ENCODE data around the gene CCDC70. TPM values are rescaled to one million over a fixed set of nuclear protein-coding genes. Genes with fewer than 3 reads are reported as not detected.
A peak's percentile ranks its signal among the peaks of the same experiment; 100 is the strongest.
"Not testable (repeated sequence)": the region's sequence is repeated elsewhere in the genome, so short reads cannot be mapped to it uniquely, and the experiment has no call there.

The CCDC70 gene
- total and polyA plus RNA-seq, 4 donors, result not detected

DNA sequence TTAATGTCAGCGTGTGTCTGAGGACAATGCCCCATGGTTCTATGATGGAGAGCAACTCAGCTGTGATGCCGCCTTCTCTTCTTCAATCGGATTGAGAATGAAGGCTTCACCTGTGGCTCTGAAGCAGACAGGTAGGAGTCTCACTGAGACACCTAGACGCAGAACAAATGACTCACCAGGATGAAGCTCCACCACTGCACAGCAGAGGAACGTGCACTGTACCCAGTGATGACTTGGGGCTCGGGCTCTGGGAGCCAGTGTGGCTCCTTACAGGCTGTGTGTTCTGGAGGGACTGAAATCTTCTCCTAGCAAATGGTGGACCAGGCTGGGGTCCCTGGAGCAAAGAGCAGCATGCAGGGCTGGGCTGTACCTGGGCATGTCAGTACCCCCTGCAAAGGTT lies 44.0 kb downstream of the CCDC70 start:
- TF ChIP-seq, protein P1, sequence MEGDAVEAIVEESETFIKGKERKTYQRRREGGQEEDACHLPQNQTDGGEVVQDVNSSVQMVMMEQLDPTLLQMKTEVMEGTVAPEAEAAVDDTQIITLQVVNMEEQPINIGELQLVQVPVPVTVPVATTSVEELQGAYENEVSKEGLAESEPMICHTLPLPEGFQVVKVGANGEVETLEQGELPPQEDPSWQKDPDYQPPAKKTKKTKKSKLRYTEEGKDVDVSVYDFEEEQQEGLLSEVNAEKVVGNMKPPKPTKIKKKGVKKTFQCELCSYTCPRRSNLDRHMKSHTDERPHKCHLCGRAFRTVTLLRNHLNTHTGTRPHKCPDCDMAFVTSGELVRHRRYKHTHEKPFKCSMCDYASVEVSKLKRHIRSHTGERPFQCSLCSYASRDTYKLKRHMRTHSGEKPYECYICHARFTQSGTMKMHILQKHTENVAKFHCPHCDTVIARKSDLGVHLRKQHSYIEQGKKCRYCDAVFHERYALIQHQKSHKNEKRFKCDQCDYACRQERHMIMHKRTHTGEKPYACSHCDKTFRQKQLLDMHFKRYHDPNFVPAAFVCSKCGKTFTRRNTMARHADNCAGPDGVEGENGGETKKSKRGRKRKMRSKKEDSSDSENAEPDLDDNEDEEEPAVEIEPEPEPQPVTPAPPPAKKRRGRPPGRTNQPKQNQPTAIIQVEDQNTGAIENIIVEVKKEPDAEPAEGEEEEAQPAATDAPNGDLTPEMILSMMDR (IDR thresholded peaks at IDR 0.05; ENCODE audit: control extremely low read depth, extremely low read depth), result no peak
- H3K27ac ChIP-seq (ENCODE audit: low read depth in 1 of 2, low read length in 1 of 2), result no peak overlapping the region

DNA sequence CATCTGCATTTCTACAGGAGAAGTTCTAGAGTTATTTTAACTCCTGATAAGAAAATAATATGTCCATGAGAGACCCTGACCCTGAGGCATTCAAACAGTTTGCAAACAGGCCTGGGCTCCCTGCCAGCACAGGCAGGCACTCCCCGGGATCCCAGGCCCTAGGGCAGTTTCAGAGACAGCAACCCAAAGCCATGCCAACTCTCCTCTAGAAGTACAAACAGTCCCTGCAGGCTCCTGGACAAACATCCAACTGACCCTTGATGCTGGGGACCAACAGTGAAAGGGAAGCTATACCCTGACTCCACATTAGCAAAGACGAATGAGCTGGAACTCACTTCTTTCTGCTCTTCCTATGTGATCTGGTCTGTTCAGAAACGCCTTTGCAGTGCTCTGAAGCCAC lies 44.8 kb downstream of the CCDC70 start:
- 53% methylated on average over 3 of the region's 3 CpGs for WGBS, 2 donors
- no peak overlapping the region for H3K4me3 ChIP-seq
- H3K4me1 ChIP-seq (ENCODE audit: control insufficient read depth in 5 of 5, insufficient read depth in 5 of 5, low read length in 5 of 5), result peaks cover 0 to 6% (median 0%) of the 10 kb centered on the region in 5 donors
- no peak overlapping the region for H3K27ac ChIP-seq (ENCODE audit: low read depth in 1 of 2, low read length in 1 of 2)
- no peak overlapping the region for H3K9ac ChIP-seq (ENCODE audit: insufficient read depth in 1 of 2, low read length in 2 of 2)
- H3K36me3 ChIP-seq (ENCODE audit: control insufficient read depth in 4 of 4, insufficient read depth in 4 of 4, low read length in 4 of 4), result no peaks in the 10 kb centered on the region
- H3K27me3 ChIP-seq (ENCODE audit: control insufficient read depth in 3 of 3, insufficient read depth in 3 of 3, low read length in 2 of 3), result no peaks in the 10 kb centered on the region
- no peaks in the 10 kb centered on the region for H3K9me3 ChIP-seq (ENCODE audit: control insufficient read depth in 4 of 4, insufficient read depth in 3 of 4, low read length in 3 of 4)
- ATAC-seq (ENCODE audit: insufficient read depth, low FRiP score), result no peak
- TF ChIP-seq, protein P1 (IDR thresholded peaks at IDR 0.05; ENCODE audit: control extremely low read depth, extremely low read depth), result no peak
- DNase-seq, result peak in 1 of 3 donors; percentile 21

More for the DNA sequence above, 44.0 kb downstream of the CCDC70 start:
- Histone ChIP-seq H3K4me3 (no peak overlapping the region), H3K4me1 (ENCODE audit: control insufficient read depth in 5 of 5, insufficient read depth in 5 of 5, low read length in 5 of 5) (peaks cover 0 to 6% (median 0%) of the 10 kb centered on the region in 5 donors), H3K9me3 (ENCODE audit: control insufficient read depth in 4 of 4, insufficient read depth in 3 of 4, low read length in 3 of 4) (no peaks in the 10 kb centered on the region), H3K27me3 (ENCODE audit: control insufficient read depth in 3 of 3, insufficient read depth in 3 of 3, low read length in 2 of 3) (no peaks in the 10 kb centered on the region), H3K36me3 (ENCODE audit: control insufficient read depth in 4 of 4, insufficient read depth in 4 of 4, low read length in 4 of 4) (no peaks in the 10 kb centered on the region), H3K9ac (ENCODE audit: insufficient read depth in 1 of 2, low read length in 2 of 2) (no peak overlapping the region)
- DNase-seq, result no peak
- no peak for ATAC-seq (ENCODE audit: insufficient read depth, low FRiP score)
- 76 to 95% methylated on average over 6 of the region's 6 CpGs for WGBS, 2 donors

DNA sequence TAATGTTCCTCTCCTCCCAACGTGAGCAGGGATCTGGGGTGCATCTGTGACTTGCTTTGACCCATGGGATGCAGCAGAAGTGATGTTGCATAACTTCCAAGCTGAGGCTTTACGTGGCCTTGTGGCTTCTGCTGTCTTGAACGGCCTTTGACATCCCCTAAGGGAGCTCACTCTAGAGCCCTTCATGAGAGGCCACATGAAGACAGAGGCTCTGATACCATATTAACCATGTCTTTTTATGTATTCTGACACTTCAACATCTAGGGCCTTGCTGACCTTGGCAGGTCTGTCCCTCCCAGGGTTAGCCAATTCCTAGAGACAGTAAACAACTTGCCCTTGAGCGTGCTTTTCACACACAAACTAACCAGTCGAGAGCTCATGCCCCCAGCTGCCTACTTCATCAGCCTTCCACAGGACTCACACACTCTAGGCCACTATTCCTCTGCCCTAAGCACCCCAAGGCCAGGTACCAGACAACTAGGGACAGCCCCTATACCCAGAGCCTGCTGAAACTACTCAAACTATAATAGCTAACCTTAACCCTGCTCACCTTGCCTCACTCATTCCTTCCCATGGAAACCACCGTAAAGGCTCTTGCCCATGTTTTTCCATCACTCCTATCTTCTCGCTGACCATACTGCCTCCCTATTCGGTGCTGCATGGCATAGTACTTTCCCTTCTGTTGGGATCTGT lies 45.4 kb downstream of the CCDC70 start:
- H3K36me3 ChIP-seq (ENCODE audit: control insufficient read depth in 4 of 4, insufficient read depth in 4 of 4, low read length in 4 of 4), result no peaks in the 10 kb centered on the region
- DNase-seq (no peak), ATAC-seq (ENCODE audit: insufficient read depth, low FRiP score) (no peak)
- TF ChIP-seq, protein P1 (IDR thresholded peaks at IDR 0.05; ENCODE audit: control extremely low read depth, extremely low read depth), result no peak
- H3K4me3 ChIP-seq, result no peak overlapping the region
- no peaks in the 10 kb centered on the region for H3K9me3 ChIP-seq (ENCODE audit: control insufficient read depth in 4 of 4, insufficient read depth in 3 of 4, low read length in 3 of 4)
- no peak overlapping the region for H3K9ac ChIP-seq (ENCODE audit: insufficient read depth in 1 of 2, low read length in 2 of 2)
- H3K27ac ChIP-seq (ENCODE audit: low read depth in 1 of 2, low read length in 1 of 2), result no peak overlapping the region
- WGBS, 2 donors, result 62 to 69% methylated on average over 8 of the region's 8 CpGs
- H3K4me1 ChIP-seq (ENCODE audit: control insufficient read depth in 5 of 5, insufficient read depth in 5 of 5, low read length in 5 of 5), result peaks cover 0 to 6% (median 0%) of the 10 kb centered on the region in 5 donors
- H3K27me3 ChIP-seq (ENCODE audit: control insufficient read depth in 3 of 3, insufficient read depth in 3 of 3, low read length in 2 of 3), result no peaks in the 10 kb centered on the region

DNA sequence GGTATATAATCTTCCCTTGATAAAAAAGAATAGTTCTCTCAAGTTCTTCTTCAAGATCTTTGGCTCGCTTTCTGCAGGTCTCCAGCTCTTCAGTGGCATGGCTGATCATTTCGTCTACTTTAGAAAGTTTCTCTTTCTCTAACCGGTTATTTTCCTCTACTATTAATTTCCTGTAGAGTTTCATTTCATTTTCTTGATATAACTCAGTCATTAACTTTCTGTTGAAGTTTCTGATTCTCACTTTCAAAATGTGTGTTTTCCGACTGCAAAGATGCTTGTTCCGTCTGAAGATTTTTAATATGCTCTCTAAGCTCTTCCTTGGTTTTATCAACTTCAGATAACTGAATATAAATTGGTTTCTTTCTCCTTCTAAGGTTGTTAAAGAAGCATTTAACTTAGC lies 47.5 kb downstream of the CCDC70 start:
- peaks cover 0 to 12% (median 0%) of the 10 kb centered on the region in 5 donors for H3K4me1 ChIP-seq (ENCODE audit: control insufficient read depth in 5 of 5, insufficient read depth in 5 of 5, low read length in 5 of 5)
- H3K9ac ChIP-seq (ENCODE audit: insufficient read depth in 1 of 2, low read length in 2 of 2); H3K9me3 ChIP-seq (ENCODE audit: control insufficient read depth in 4 of 4, insufficient read depth in 3 of 4, low read length in 3 of 4); H3K27me3 ChIP-seq (ENCODE audit: control insufficient read depth in 3 of 3, insufficient read depth in 3 of 3, low read length in 2 of 3); H3K4me3 ChIP-seq; H3K27ac ChIP-seq (ENCODE audit: low read depth in 1 of 2, low read length in 1 of 2); H3K36me3 ChIP-seq (ENCODE audit: control insufficient read depth in 4 of 4, insufficient read depth in 4 of 4, low read length in 4 of 4); ATAC-seq (ENCODE audit: insufficient read depth, low FRiP score); DNase-seq: not testable (repeated sequence)
- WGBS, 2 donors, result 83 to 89% methylated on average over 5 of the region's 5 CpGs
